ENCODE results near the gene PDCD7. TPM values are rescaled to one million over a fixed set of nuclear protein-coding genes. Genes with fewer than 3 reads are reported as not detected.
"Not testable (repeated sequence)": the region's sequence is repeated elsewhere in the genome, so short reads cannot be mapped to it uniquely, and the experiment has no call there.

Gene PDCD7
- total RNA-seq, 1 donor from 2014 or later: 40.8 TPM

GRCh38 chr15:65095747-65096104, 37.9 kb downstream of the PDCD7 start:
- peaks cover 11% of the 10 kb centered on the region for H3K36me3 Mint-ChIP-seq (ENCODE audit: low read depth)
- no peak for DNase-seq (ENCODE audit: low read depth, low spot score)
- H3K4me3 Mint-ChIP-seq: no peak overlapping the region
- no peaks in the 10 kb centered on the region for H3K9me3 Mint-ChIP-seq
- H3K27me3 Mint-ChIP-seq (ENCODE audit: low read depth): no peaks in the 10 kb centered on the region
- no peak overlapping the region for H3K27ac Mint-ChIP-seq (ENCODE audit: unreplicated experiment)
- peaks cover 3% of the 10 kb centered on the region for H3K4me1 Mint-ChIP-seq
- no peak for TF ChIP-seq CTCF (conservative IDR thresholded peaks at IDR 0.05)

GRCh38 chr15:65095011-65095746, 38.4 kb downstream of the PDCD7 start:
- Mint-ChIP-seq H3K4me3 (no peak overlapping the region), H3K4me1 (peaks cover 3% of the 10 kb centered on the region), H3K27ac (ENCODE audit: unreplicated experiment) (no peak overlapping the region), H3K36me3 (ENCODE audit: low read depth) (peaks cover 11% of the 10 kb centered on the region), H3K9me3 (no peaks in the 10 kb centered on the region), H3K27me3 (ENCODE audit: low read depth) (no peaks in the 10 kb centered on the region)
- TF ChIP-seq CTCF (conservative IDR thresholded peaks at IDR 0.05): no peak
- no peak for DNase-seq (ENCODE audit: low read depth, low spot score)

GRCh38 chr15:65094294-65094995, 39.2 kb downstream of the PDCD7 start:
- peaks cover 11% of the 10 kb centered on the region for H3K36me3 Mint-ChIP-seq (ENCODE audit: low read depth)
- no peaks in the 10 kb centered on the region for H3K27me3 Mint-ChIP-seq (ENCODE audit: low read depth)
- peak overlapping the region; percentile 80 for H3K27ac Mint-ChIP-seq (ENCODE audit: unreplicated experiment)
- peaks cover 4% of the 10 kb centered on the region for H3K4me1 Mint-ChIP-seq
- no peak overlapping the region for H3K4me3 Mint-ChIP-seq
- no peak for TF ChIP-seq CTCF (conservative IDR thresholded peaks at IDR 0.05)
- DNase-seq (ENCODE audit: low read depth, low spot score): no peak
- H3K9me3 Mint-ChIP-seq: no peaks in the 10 kb centered on the region

GRCh38 chr15:65093793-65094170, 39.8 kb downstream of the PDCD7 start:
- H3K27ac Mint-ChIP-seq (ENCODE audit: unreplicated experiment): peak overlapping the region; percentile 92
- H3K4me3 Mint-ChIP-seq; DNase-seq (ENCODE audit: low read depth, low spot score); H3K27me3 Mint-ChIP-seq (ENCODE audit: low read depth); H3K36me3 Mint-ChIP-seq (ENCODE audit: low read depth); H3K4me1 Mint-ChIP-seq; H3K9me3 Mint-ChIP-seq: not testable (repeated sequence)

GRCh38 chr15:65092911-65093792, 40.5 kb downstream of the PDCD7 start:
- H3K27ac Mint-ChIP-seq (ENCODE audit: unreplicated experiment): peak overlapping the region; percentile 92
- no peak for DNase-seq (ENCODE audit: low read depth, low spot score)

More at GRCh38 chr15:65092911-65093792, 40.5 kb downstream of the PDCD7 start:
- no peaks in the 10 kb centered on the region for H3K27me3 Mint-ChIP-seq (ENCODE audit: low read depth)
- no peaks in the 10 kb centered on the region for H3K9me3 Mint-ChIP-seq
- no peak overlapping the region for H3K4me3 Mint-ChIP-seq
- TF ChIP-seq CTCF (conservative IDR thresholded peaks at IDR 0.05): no peak
- H3K36me3 Mint-ChIP-seq (ENCODE audit: low read depth): peaks cover 2% of the 10 kb centered on the region
- H3K4me1 Mint-ChIP-seq: peaks cover 9% of the 10 kb centered on the region
